GM13977 (cell line): ENCODE results near the gene KXD1.

Experiments used
- DNase-seq: peaks from one replicate; pipeline ENCODE4 v3.0.0; 2012; ENCODE audit warnings: low spot score
- in situ Hi-C: fragments of 300-500 bp; cut with MboI; formaldehyde crosslinking; loops from one replicate; pipeline ENCODE4 v1.12.0; 2022; ENCODE audit warnings: low sequenced_read_pairs, low pct_unique_long_range_greater_than_20kb, mixed read lengths, inconsistent platforms; ENCODE audit not compliant: unreplicated experiment
- TF ChIP-seq, protein P1 (sequence below): IDR thresholded peaks from 2 replicates; pipeline ENCODE4 v1.5.1; 2012; ENCODE audit warnings: mild to moderate bottlenecking, control low read depth; ENCODE audit not compliant: insufficient read depth; ENCODE audit errors: extremely low read depth, missing control alignments

Gene KXD1

DNA sequence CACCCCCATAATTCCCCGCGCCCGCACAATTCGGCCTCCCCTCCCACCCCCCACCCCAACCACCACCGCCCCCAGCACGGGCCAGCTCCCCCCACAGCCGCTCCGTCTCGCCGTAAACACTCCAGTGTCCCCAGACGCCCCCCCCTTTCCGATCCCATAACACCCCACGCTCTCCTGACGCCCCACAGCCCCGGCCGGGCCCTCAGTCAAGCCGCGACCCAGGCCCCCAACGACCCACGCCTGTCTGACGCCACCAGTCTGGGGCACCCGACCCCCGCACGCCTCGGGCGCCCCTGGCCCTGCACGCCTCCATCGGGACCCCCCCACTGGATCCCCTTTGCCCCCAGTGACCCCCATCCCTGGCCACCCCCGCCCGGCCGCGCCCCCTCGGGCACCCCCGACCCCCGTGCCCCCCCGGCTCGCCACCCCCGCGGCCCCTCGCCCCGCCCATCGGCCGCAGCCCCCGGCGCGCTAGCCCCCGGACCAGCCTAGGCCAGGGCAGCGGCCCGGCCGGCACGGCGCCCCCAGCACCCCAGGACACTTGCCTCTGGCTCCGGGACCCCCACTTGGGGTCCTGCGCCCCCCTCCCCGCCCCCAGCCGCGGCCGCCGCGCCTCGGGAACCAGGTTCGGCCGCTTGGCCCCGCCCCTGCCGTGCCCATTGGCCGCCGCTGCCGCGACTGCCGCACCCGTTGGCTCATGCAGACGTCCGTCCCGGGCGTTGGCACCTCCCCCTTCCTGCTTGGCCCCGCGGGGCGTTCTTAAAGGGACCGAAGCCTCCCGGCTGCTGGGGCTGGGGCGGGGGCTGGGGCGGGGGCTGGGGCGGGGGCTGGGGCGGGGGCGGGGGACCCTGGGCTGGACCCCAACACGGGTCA lies 14.5 kb upstream of the KXD1 start, which contains the start of gene FKBP8:
Gene FKBP8 (minus strand): TSS at position 633 of the 873 bp plus-strand sequence. CDS start 1,603 bp downstream, outside the sequence.
- in situ Hi-C loops, result no loop called here
- TF ChIP-seq, protein P1, sequence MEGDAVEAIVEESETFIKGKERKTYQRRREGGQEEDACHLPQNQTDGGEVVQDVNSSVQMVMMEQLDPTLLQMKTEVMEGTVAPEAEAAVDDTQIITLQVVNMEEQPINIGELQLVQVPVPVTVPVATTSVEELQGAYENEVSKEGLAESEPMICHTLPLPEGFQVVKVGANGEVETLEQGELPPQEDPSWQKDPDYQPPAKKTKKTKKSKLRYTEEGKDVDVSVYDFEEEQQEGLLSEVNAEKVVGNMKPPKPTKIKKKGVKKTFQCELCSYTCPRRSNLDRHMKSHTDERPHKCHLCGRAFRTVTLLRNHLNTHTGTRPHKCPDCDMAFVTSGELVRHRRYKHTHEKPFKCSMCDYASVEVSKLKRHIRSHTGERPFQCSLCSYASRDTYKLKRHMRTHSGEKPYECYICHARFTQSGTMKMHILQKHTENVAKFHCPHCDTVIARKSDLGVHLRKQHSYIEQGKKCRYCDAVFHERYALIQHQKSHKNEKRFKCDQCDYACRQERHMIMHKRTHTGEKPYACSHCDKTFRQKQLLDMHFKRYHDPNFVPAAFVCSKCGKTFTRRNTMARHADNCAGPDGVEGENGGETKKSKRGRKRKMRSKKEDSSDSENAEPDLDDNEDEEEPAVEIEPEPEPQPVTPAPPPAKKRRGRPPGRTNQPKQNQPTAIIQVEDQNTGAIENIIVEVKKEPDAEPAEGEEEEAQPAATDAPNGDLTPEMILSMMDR, result no peak

DNA sequence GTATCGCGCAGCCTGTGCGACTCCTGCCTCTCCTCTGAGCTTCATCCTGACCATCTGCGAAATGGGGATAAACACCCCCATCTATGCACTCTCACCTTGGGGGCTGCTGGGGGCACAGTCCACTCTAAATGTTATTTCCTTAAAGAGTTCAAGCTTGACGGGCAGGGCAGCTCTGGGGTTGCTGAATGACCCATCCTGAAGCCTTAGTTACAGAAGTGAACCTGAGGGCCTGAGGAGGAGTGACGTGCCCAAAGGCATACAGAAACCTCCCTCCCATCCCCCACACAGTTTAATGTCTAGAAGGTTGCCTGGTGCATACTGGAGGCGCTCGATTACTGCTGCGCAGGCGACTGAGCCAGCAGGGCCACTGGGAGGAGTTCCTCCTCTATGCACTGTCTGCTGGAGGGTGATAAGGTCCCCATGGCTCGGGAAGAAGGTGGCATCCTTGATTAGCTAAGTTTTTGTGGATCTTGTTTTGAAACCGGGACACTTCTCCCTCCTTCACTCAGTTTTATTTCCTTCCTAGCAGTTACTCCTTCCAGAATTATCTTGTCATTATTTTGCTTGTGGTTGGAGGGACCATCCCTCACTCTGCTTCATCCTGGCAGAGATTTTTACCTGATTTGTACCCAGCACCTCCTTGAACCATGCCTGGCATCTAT lies 13.7 kb upstream of the KXD1 start:
- TF ChIP-seq, protein P1, result peak; percentile 41
- in situ Hi-C loops, result no loop called here
- peak; percentile 89 for DNase-seq

More for the DNA sequence above, 14.5 kb upstream of the KXD1 start, which contains the start of gene FKBP8:
- DNase-seq, result peak; percentile 99

DNA sequence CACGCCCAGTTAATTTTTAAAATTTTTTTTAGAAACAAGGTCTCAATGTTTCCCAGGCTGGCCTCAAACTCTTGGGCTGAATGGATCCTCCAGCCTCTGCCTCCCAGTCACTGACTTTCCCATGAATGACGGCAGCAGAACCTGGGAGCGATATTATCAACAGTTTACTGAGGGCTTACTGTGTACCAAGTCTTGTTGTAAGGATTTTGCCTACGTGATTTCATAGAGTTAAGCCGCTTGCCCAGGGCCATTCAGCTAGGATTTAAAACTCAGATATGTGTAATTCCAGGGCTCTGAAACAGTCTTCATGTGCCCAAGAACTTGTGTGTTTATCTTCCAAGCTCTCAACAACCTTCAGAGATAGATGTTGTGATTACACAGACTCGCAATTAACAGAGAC lies 6.0 kb upstream of the KXD1 start:
- in situ Hi-C loops, result no loop called here
- TF ChIP-seq, protein P1, result no peak
- no peak for DNase-seq

DNA sequence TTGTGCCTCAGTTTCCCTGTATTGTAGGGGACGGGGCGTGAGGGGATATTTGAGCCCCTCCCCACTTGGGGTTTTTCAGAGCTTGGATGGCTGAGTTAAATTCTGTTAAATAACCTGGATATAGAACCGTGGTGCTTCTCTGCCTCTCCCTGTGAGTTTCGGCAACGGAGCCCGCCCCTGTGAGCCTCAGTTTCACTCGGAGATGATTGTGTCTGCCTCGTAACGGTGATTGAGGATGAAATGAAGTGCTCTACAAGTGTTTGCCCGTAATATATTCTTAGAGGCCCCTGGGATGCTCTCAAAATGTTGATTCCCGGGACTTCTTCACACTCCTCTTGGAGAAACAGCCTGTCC lies 509 bp downstream of the KXD1 start:
- in situ Hi-C loops, result no loop called here
- TF ChIP-seq, protein P1, result no peak
- DNase-seq, result no peak

DNA sequence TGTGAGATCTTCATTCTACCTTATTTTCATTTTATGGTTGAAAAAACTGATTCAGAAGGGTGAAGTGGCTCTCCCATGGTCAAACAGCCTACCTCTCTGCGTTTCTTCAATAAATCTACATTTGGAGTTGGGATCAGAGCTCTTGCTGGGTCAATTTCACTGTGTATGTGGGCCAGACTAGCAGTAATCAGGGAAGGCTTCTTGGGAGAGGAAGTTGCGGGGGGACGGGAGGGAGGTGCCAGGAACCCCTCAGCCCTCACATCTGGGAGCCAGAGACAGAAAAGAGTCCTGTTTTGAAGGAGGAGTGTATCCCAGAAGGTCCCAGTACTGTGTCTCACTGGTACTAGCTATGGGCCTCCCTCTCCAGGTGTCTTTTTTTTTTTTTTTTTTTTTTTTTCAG lies 934 bp downstream of the KXD1 start:
- TF ChIP-seq, protein P1, result no peak
- in situ Hi-C loops, result no loop called here

DNA sequence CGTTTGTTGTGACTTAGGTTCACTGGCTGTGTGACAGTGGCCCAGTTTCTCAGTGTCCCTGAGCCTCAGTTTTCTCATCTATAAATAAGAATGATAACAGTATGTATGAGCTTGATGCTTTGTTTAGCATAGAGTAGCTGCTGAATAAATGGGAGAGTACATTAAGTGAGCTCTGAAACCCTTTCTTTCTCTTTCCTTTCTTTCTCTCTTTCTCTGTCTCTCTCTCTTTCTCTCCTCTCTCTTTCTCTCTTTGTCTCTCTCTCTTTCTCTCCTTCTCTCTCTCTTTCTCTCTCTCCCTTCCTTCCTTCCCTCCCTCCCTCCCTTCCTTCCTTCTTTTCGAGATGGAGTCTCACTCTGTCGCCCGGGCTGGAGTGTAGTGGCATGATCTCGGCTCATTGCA lies 2.0 kb downstream of the KXD1 start:
- in situ Hi-C loops, result no loop called here
- DNase-seq, result no peak
- TF ChIP-seq, protein P1, result no peak

More for the DNA sequence above, 934 bp downstream of the KXD1 start:
- no peak for DNase-seq
